Hindlimb muscle (tissue), 1 donor: ENCODE results near the gene PNKD. TPM values are rescaled to one million over a fixed set of nuclear protein-coding genes. Genes with fewer than 3 reads are reported as not detected.
"Not testable (repeated sequence)": the region's sequence is repeated elsewhere in the genome, so short reads cannot be mapped to it uniquely, and the experiment has no call there.

Experiments
- DNase-seq: peaks from one replicate; pipeline ENCODE4 v3.0.0-alpha.2; 2013
- polyA plus RNA-seq: library from polyadenylated mRNA; unstranded; fragments of 120-200 nt; gene quantifications from one replicate; pipeline ENCODE4 v1.2.1, GENCODE V29; 2013; ENCODE audit not compliant: insufficient read length

Gene PNKD
- polyA plus RNA-seq, 1 donor: 50.1 TPM

- no peak for DNase-seq
These were observed 12.8 kb upstream of the PNKD start for GRCh38 chr2:218257390-218257981.

- DNase-seq: no peak
These were observed 11.0 kb upstream of the PNKD start for GRCh38 chr2:218259099-218259961.

- no peak for DNase-seq
These were observed 10.2 kb upstream of the PNKD start for GRCh38 chr2:218260166-218260565.

- no peak for DNase-seq
These were observed 9.4 kb upstream of the PNKD start, which contains the start of gene GPBAR1 for GRCh38 chr2:218260742-218261422. GPBAR1 (plus strand) TSS chr2:218261015; CDS start chr2:218262725, 1,710 bp downstream.

- no peak for DNase-seq
These were observed 8.7 kb upstream of the PNKD start for GRCh38 chr2:218261423-218262236.

GRCh38 chr2:218262237-218262600 is 8.1 kb upstream of the PNKD start:
- no peak for DNase-seq

- no peak for DNase-seq
These were observed 7.4 kb upstream of the PNKD start for GRCh38 chr2:218262631-218263586.

GRCh38 chr2:218263817-218264641 is 6.3 kb upstream of the PNKD start:
- no peak for DNase-seq

GRCh38 chr2:218264773-218265561 is 5.4 kb upstream of the PNKD start:
- no peak for DNase-seq

GRCh38 chr2:218265626-218266025 is 4.7 kb upstream of the PNKD start:
- DNase-seq: no peak

GRCh38 chr2:218266316-218266979 is 3.9 kb upstream of the PNKD start:
- no peak for DNase-seq

- no peak for DNase-seq
These were observed 3.1 kb upstream of the PNKD start for GRCh38 chr2:218267259-218267658.

GRCh38 chr2:218270721-218271486 is 585 bp downstream of the PNKD start:
- DNase-seq: no peak

GRCh38 chr2:218271487-218271797 is 1.1 kb downstream of the PNKD start:
- no peak for DNase-seq

GRCh38 chr2:218271865-218272530 is 1.7 kb downstream of the PNKD start:
- no peak for DNase-seq

GRCh38 chr2:218272531-218273212 is 2.4 kb downstream of the PNKD start:
- peak; percentile 73 for DNase-seq

- DNase-seq: not testable (repeated sequence)
These were observed 3.0 kb downstream of the PNKD start for GRCh38 chr2:218273214-218273907.
